NCI-H345 treated with DMSO at 0.1 percent for 48 hours (cell line): ENCODE results near the gene FGFR2.

Experiments
- DNase-seq: peaks from one replicate; lab custom pipeline; 2025; ENCODE audit not compliant: unreplicated experiment; lab: John Stamatoyannopoulos, UW

The FGFR2 gene

DNA sequence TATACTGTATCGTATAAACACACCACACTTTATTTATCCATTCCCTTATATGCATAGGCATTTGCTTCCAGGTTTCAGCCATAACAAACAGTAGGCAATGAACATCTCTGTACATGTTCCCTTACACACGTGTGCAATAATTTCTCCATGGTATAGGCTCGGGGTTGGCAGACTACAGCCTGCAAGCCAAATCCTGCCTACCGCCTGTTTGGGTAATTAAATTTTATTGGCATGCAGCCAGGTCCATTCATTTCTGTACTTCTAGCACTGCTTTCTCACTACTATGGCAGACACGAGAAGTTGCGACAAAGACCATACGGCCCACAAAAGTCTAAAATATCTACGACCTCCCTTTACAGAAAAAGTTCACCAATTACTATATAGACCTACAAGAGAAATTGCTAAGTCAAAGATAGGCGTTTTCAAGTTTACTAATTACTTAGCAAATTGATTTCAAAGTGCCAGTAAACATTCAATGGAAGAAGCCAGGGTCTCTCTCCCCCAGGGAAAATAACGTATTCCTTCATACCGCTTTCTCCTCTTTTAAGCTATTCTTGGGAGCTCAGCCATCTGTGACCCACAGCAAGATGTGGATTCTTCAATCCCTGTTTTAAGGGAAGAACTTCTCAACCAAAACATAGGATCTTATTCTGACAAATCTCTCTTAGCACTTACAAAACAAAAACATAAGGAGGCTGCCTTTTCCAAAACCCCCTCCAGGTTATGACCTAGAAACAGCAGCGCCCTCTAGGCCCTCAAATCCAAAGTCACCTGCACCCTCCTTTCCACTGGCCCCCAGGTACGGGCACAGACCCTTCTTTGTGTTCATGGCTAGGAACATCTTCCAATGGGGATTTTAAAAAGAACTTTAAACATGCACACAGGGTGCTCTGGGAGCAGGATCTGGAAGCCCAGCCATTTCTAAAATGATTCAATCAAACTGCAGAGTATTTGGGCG, 100.5 kb downstream of the FGFR2 start:
- DNase-seq = peak; percentile 38

DNA sequence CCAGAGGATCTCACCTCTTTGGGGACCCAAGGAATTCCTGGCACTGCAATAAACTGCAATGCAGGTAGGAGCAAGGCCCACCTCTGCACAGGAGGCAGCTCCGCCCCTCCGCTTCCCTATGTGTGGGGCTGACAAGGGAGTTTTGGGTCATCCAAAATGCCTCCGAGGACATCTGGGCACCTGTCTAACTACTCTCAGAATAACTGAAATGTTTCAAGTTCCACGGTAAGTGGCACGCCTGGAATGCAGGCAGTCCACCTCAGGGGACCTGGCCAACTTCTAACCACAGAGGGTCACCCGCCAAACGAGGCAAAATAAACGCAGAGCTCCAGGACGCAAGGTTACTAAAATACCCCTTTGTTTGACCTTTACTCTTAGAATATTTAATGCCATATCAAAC, 102.5 kb downstream of the FGFR2 start:
- DNase-seq = no peak

DNA sequence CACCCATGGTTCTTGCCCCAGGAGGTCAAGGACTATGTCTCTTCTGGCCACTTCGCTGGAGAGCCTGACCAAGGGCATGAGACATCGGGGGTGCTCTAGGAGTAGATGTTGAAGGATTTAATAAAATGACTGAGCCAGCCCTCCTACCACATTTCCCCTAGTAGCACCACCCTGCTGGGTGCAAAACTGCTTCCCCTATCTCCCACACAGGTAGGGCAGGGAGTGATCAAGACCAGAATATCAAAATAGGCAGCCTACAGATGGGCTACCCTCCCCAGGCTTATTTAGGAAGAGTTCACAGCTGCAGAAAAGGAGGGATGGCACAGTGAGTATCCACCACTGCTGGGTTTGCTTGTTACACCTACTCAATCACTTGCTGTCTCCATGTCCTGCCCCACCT, 103.9 kb downstream of the FGFR2 start:
- DNase-seq = no peak

DNA sequence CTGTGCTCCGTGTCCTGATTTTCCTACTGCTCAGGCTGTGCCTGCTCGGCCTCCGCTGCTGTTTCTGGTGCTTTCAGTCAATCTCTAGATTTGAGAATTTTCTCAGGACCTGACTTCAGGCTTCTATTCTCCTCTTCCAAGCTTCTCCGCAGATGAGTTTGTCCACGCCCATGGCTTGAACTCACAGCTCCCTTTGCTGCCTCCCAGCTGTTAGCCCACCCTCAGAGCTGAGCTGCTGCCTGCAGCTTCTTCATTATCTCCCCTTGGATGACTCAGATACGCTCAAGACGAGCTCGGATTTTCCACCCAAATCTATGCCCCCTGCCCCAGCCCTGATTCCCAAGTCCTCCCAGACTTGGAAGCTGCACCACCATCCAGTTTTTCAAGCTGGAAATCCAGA, 104.7 kb downstream of the FGFR2 start:
- no peak for DNase-seq

DNA sequence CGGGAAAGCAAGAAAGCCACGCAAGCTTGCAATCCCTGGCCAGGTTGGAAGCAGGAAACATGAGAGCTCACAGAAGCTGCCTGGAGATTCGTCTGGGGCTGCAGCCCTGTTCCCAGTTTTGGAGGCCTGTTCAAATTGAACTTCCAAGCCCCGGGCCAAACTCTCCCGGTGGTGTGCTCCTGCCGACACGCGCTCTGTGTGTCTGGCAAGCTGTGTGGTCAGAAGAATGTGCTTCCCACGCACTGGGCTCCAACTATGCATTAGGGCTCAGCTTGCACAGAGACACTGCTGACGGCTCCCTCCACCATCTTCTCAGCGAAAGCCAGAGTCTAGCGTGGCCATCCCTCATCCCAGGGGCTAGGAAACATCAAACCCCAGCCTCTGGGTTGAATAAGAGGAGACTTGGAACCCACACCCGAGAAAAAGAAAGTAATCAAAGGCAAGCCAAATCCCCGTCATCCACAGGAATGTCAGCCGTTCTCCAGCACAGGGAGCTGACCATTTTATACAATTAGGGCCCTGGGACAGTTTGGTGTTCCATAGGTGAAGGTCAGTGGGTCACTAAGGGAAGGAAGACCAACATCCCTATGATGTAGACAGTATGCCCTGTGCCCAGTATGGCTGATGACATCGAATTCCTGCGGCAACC, 107.2 kb downstream of the FGFR2 start:
- no peak for DNase-seq

DNA sequence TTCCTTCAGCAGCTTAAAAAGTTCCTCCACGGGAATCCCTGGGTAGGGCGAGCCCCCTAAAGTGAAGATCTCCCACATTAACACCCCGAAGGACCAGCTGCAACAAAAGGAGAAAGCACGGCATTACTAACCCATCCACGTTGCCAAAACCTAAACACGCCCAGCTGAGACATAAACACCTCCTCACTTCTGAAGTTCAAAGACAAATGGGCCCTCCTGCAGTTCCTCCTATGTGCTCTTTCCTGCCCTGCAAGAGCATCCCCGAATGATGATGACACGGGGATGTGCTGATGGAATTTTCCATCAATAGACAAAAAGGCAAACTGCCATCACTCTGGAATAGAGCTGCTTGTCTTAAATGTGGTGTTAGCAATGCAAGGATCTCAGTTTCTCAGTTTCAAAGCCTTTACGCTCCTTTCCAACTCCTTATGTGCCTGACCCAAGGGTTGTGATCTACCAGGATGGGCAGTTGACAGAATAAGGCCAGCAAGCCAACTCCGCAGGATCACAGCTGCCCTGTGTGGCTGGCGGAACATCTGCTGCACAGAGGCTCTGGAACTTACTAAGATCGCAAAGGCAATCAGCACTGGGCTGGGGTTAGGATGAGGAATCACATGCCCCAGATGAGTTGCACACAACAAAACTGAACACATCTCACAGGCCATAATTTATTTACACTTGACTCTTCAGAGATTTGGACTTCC, 112.7 kb downstream of the FGFR2 start:
- no peak for DNase-seq

DNA sequence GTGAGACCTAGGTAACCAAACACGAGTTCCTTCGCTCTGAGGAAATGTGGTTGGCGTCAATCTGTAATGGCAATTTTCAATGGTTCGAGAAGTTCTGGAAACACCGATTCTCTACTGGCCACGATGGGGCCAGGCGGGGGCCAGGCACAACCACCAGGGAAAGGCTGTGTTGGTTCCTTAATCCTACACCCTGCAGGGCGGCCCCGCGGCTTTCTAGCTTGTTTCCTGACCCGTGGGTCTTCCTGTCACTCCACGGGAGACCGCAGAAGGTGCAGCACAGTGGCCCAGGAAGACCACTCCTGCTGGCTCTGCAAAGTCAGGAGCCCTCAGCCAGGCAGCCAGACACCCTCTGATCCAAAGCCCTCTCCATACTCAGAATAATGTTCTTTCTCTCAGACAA, 113.4 kb downstream of the FGFR2 start:
- no peak for DNase-seq

DNA sequence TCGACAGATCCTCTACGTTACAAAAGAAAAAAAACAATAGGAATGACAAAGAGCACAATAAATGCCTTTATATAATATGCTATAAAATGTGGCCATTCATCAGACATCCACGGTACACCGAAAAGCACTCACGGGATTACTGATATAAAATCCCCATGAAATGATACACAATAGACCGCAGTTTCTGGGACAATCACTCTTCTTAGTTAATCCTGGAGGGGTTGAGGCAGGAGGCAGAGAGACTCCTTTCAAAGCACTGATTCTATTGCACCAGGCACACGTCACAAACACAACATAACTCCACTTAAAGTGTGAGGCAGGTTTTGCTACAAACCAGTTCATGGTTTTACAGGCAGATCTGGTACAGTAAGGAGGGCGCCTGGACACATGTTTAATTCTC, 113.8 kb downstream of the FGFR2 start:
- no peak for DNase-seq

DNA sequence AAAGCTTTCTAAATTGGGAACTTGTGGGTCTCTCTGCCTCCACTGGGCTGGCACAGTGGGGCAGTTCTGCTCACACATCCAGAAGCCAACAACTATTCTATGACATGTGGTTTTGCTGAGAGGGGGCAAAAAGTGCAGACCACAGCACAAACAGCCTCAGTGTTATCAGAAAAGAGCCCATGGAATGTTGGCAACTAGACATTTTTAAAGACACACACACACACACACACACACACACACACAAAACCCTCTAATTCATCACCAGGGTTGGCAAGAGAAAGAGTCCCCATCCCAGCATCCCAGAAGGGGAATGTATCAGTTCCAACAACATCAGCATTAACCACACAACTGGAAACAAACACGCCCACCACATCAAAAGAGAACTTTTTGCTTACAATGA, 117.1 kb downstream of the FGFR2 start:
- no peak for DNase-seq

DNA sequence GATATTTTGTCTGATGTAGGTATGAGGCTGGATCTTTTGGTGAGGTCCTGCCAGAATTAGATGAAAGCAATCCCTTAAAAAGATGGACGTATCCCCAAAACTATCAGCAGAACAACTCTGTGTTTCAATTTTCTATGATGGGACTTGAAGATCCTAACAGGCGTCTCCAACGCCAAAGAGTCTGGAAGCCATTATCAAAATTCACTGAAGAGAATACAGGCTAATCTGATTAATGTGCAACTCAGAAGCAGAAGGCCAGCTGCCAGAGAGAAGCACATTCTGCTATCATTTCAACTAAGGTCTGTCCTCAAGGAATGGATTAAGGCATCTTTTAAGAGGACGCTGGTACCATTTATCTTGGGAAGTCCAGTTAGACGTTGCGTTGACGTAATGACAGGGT, 119.7 kb downstream of the FGFR2 start:
- DNase-seq = no peak

DNA sequence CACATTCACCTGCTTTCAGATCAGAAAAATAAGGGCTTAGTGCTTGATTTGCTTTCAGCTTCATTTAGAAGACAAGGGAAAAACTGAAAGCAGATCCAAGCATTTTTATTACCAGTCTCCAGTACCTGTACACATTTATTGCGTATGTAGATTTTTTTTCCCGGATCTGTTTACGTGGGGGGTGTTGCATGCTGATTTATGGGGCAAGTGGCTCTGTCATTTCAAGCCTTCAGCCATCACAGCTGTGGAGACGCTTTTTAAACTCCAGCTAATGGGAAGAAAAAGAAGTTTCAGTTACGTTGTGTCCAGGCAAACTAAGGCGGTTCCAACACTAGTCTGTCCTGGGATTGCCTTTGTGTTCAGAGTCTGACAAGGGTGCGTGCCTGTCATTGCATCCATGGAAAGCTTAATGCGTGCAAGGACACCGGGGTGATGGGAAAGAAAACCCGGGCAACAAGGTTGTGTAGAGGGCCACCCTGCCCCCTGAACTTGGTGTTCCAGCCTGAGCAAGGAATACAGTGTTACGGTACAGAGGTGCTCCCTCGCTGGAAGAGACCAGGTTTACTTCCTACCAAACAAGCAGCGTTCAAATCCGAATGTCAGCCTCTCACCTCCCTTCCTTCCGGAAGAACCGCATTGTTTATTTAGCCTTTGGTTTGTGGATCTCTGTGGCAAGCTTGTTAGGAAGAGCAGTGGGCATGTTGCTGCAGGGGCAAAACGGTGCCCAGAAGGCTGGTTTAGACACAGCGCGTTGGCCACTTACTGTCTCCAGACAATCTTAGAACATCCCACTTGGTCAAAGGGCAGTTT, 128.2 kb downstream of the FGFR2 start:
- DNase-seq = no peak

DNA sequence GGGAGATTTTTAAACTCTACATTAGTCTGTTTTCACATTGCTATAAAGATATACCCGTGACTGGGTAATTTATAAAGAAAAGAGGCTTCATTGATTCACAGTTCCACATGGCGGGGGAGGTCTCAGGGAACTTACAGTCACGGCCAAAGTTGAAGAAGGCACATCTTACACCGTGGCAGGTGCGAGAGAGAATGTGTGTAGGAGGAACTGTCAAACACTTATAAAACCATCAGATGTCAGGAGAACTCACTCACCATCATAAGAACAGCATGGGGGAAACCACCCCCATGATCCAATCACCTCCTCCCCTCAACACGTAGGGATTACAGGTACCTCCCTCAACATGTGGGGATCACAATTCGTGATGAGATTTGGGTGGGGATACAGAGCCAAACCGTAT, 129.5 kb downstream of the FGFR2 start:
- DNase-seq = no peak

DNA sequence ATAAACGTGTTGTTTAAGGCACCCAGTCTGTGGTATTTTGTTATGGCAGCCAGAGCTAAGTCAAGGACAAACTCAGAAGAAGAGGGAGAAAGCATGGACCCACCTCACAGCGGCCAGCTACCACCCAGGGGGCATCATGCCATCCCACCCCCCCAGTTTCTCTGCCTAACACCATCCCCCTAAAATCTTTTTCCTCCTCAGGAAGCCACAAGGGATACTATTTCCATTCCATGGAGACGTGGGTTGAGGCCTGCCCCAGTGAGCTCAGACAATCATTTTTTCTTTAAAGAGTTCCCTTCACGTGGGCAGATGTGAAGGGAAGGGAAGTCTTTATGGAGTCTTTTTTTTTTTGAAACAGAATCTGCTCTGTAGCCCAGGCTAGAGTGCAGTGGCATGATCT, 131.8 kb downstream of the FGFR2 start:
- no peak for DNase-seq

DNA sequence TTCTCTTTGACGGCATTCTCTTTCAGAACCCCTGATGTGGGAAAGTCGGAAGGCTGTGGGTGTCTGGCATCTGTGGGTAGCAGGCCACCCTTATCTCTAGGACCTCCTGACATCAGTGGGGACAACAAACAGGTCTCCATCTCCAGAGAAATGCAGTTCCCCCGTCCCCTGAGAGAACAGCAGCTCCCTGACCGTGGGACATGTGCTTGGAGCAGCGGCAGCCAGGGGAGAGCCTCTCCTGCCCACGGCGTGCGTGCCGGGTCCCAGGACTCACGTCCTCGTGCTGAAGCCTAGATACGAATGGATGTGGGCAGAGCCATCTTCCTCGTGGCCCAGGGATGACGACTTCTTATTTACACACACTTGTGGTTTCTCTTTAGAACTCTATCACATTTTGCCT, 133.0 kb downstream of the FGFR2 start:
- DNase-seq = no peak

DNA sequence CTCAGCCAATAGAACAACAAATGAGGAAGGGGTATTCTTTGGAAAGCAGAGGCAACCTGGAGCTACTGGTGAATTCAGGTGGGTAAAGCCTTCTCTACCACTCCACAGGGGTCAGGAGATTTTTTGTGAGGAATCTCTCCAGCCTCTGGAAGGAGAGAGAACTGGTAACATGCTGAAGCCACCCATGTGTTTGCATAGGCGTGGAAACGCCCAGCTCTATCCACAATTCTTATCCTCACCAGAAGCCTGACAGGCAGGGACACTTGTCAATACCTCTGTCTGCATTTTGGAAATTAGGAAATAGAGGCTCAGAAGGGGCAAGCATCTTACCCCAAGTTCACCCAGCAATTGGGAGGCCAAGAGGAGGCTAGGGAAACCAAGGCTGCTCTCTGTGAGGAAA, 133.7 kb downstream of the FGFR2 start:
- no peak for DNase-seq

DNA sequence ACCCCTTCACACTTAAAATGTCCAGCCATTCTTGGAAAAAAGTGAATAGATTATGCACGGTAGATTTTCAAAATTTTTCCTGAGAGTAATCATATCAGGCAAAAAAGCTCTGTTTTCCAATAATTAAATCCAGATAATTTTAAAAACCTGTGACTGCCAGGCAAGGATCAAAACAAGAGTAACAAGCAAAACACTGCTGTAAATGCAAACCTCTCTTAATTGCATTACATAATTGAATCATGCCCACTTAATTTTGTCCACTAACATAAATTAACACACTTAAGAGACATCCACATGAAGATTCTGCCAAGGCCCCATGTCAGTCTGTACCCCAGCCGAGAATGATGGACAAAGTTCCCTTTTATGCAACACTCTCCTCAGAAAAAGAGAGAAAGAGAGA, 135.3 kb downstream of the FGFR2 start:
- no peak for DNase-seq

DNA sequence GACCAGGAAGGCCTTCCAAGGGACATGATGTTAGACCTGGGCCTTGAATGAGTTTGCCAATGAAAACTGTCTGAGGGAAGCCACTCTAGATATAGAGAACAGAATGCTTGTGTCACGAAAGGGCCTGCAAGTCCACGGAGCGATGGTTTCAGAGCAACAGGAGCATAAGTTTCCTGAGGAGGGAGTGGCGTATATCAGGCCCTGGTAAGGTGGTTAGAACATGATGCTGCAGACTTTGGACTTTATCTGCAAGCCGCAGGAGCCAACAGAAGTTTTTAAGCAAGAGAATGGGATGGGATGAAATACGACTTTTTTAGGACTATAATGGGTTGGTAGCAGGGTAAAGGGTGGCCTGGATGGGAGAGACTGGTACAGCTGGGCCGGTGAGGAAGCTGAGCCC, 136.0 kb downstream of the FGFR2 start:
- DNase-seq = no peak

DNA sequence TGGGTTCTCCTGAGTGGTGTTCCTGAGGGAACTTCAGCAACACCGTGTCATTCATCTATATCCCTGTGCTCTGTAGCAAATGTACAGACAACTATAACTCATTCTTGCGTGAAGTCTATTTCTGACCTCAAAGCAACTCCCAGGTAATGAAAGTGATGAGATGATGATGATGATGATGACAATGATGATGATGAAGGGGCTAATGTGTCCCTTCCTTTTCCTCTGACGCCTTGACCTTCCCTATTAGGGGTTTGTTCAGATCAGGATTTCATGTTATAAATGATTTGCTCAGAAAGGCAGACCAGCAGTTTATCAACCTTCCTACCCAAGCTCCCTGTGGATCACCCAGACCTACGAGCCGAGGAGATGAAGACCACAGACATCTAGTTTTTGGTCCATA, 136.9 kb downstream of the FGFR2 start:
- DNase-seq = no peak

DNA sequence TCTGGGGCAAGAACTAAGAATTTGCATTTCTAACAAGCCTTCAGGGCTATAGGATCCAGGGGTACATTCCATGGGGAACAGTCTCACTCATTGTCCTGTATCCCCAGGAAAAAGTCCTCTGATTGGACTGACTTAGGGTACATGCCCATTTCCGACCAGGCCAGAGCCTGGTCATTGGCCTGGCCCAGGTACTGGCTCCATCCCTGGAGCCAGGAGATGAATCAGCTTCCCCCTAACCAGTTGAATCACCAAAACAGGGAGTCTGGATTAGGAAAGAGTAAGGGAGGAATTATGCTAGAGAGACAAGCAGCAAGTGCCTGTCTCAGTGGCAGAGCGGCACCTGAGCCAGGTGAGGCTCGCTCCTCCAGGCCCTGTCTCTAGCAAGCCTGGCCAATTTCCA, 137.5 kb downstream of the FGFR2 start:
- no peak for DNase-seq

DNA sequence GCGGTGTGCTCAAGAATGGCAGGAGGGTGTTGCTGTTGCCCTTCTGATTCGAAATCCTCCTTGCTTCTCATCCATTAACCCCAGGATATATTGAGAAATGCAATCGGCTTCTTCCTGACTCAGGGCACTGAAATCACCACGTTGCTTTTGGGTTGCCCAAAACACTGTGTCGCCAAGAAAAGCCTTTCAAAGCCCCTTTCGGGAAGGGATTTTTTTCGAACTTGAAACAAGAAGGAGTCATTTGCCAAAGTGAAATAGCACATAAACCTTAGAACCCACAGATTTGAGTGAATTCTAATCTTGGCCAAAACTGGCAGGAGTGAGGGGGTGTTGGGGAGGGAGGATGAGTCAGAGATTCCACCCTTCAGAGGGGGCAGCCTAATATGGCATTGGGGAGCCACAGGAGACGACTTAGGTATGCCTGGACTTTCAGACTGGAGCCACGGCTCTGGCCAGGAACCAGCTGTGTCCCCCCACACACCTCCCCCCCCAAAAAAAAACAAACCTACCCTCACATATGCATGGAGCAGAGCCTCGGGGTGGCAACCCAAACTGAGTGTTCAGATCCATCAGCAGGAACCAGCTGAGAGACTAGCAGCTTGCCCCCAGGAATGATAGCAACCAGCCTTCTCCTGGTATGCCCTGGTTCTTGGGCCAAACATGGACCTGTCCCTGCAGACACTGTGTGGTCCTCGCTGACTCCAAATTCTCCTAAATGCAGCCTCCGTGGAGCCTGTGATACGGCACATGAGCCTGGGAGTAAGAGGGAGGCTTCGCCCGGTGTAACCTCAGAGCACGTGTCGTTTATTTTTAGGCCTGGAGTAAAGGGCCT, 138.4 kb downstream of the FGFR2 start:
- no peak for DNase-seq
